GM15510 (cell line): ENCODE results near the gene SYNGR1.

Experiments
- POLR2A ChIP-seq: IDR thresholded peaks from 3 replicates; pipeline ENCODE4 v1.6.1; 2011; ENCODE audit warnings: borderline replicate concordance; ENCODE audit not compliant: insufficient read length; ENCODE audit errors: extremely low read depth

SYNGR1 gene, protein sequence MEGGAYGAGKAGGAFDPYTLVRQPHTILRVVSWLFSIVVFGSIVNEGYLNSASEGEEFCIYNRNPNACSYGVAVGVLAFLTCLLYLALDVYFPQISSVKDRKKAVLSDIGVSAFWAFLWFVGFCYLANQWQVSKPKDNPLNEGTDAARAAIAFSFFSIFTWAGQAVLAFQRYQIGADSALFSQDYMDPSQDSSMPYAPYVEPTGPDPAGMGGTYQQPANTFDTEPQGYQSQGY

DNA sequence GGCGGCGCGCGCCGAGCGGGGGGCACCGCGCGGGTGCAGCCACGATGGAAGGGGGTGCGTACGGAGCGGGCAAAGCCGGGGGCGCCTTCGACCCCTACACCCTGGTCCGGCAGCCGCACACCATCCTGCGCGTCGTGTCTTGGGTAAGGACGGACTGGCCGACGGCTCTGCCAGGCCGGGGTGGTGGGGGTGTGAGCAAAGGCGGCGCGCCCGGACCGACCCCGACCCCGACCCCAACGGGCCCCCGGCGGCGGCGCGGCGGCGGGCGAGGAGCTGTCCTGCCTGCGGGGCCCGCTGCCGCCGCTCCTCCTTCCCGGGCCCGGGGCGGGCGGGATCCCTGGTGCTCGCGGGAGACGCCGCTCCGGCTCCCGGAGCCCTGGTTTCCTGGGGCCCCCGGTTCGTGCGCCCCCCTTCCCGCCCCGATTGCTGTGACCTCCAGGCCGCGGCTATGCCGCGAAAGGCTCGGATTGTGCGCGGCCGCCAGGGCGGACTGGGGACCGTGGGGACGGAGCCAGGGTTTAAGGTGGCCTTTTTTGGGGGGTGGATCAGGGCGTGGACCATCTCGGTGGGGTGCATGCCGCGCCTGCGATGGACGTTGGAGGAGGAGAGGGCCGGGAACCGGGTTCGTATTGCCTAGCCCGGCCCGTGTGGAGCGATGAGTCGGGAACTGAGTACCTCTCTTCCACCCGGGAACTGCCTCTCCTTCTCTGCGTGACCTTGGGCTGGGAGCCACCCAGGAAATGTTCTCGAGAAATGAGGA is at the start of gene SYNGR1:
Gene SYNGR1 (plus strand): TSS at position 25 of the 760 bp plus-strand sequence. CDS start 20 bp downstream, at position 45.
- TF ChIP-seq POLR2A, result no peak

DNA sequence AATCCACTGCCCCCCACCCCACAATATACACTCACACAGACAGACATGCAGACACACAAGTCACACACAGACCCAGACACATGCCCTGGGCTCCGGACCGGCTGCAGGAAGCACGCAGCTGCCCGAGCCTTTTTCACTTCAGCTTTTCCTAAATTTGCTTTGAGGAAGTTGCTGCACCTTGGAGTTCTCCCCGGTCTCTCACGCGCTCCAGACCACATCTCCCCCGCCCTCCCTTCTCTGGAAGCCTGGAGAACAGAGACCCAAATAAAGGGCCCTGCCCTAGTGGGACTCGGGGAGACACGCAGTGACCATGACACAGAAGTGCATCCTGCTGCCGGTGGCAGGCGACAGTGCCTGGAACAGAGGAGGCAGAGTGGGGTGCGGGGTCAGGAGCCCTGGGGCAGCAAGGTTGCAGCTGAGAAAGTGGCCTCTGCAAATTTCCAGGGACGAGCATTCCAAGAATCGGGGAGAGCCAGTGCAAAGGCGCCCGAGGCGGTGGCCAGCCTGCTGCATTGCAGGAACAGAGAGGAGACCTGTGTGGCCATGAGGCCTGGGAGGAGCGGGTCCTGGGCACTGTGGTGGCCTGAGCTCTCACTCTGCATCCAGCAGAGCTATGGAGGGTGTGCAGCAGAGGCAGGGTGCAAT is 49.5 kb upstream of the SYNGR1 start:
- no peak for TF ChIP-seq POLR2A

DNA sequence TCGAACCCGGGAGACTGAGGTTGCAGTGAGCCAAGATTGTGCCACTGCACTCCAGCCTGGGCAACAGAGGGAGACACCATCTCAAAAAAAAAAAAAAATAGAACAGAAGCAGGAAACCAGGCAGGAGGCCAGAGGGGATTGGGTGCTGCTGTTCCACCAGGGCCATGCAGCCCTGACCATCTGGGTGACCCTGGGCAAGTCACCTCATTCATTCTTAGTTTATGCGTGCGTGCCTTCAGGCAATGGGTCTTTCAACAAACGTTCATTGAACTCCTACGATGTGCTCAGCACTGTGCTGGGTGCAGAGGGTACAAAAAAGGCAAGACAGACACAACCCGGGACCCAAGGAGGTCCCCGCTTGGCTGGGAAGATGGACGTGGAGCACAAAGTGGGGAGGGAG is 48.7 kb upstream of the SYNGR1 start:
- no peak for TF ChIP-seq POLR2A

DNA sequence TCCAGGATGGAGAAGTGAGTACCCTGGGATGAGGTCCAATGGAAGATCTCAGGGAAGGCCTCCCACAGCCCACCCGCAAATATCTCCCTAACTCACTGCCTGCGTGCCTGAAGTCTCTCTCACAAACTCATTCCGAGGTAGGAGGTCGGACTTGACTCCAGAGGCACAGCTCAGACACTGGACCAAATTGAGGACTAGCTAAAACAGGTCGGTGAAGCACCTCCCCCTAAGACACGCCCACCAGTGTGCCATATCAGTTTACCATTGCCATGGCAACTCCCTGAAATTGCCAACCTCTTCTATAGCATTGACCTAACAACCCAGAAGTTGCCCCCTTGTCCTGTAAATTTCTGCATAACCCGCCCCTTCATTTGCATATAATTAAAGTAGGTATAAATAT is 47.9 kb upstream of the SYNGR1 start:
- TF ChIP-seq POLR2A, result no peak

GRCh38 chr22:39302431-39302960 is 47.3 kb upstream of the SYNGR1 start:
- TF ChIP-seq POLR2A, result no peak

GRCh38 chr22:39303358-39303757 is 46.4 kb upstream of the SYNGR1 start:
- TF ChIP-seq POLR2A, result no peak

DNA sequence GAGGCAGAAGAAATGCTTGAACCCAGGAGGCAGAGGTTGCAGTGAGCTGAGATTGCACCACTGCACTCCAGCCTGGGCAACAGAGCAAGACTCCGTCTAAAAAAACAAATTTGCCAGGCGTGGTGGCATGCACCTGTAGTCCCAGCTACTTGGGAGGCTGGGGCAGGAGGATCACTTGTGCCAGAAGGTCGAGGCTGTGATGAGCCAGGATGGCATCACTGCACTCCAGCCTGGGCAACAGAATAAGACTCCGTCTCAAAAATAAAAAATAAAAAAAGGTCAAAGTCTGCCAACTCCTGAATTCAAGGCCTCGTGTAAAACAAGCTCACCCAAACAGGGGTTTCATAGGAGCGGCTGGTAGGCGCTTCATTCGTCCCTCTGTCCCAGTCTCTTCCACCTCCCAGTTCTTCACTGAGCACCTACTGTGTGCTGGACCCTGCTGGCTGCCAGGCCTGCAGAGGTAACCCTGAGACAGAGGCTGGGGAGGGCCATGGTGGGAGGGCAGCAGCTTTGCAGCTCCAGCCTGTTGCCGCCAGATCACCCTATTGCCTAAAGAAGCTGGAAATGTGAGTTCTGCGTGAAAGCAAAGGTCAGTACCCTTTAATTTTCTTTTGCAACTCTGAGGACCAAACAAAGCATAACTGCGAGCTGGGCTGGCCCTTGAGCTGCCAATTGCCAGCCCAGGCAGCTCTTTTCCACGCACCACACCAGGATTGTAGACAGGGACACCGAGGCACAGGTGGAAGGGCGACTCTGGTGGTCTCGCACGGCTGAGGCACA is 45.7 kb upstream of the SYNGR1 start:
- TF ChIP-seq POLR2A, result no peak

- TF ChIP-seq POLR2A, result no peak
Observed at GRCh38 chr22:39306456-39307361, 43.1 kb upstream of the SYNGR1 start.

GRCh38 chr22:39308614-39309363 is 41.0 kb upstream of the SYNGR1 start:
- TF ChIP-seq POLR2A, result no peak

GRCh38 chr22:39309364-39309861 is 40.4 kb upstream of the SYNGR1 start:
- no peak for TF ChIP-seq POLR2A

GRCh38 chr22:39309881-39310714 is 39.7 kb upstream of the SYNGR1 start:
- TF ChIP-seq POLR2A, result no peak
